Spleen (tissue), 11 donors: ENCODE measurements around the gene MLST8. TPM values are rescaled to one million over a fixed set of nuclear protein-coding genes. Genes with fewer than 3 reads are reported as not detected.

Source experiments
- DNase-seq: peaks from one replicate; pipeline ENCODE4 v3.0.0-alpha.2; 2020
- H3K27ac ChIP-seq, 8 donors: fragments of 200-600 bp; sonication (generic) in 7 of 8; 1 replicate in 4 of 8; 2 replicates in 4 of 8; pipeline versions ENCODE4 v1.5.0 to v1.8.0; 2016 to 2021; ENCODE audit warnings: inconsistent platforms in 4 of 8, mild to moderate bottlenecking in 4 of 8, moderate library complexity in 1 of 8
- H3K27me3 ChIP-seq, 7 donors: fragments of 200-600 bp; sonication (generic) in 6 of 7; replicated peaks in 1 of 7; 1 replicate in 4 of 7; 2 replicates in 3 of 7; pipeline versions ENCODE4 v1.5.0 to v1.8.0; 2016 to 2021; ENCODE audit warnings: inconsistent platforms in 3 of 7, mild to moderate bottlenecking in 1 of 7
- H3K36me3 ChIP-seq, 6 donors: fragments of 200-600 bp; sonication (generic) in 5 of 6; 1 replicate in 4 of 6; 2 replicates in 2 of 6; pipeline versions ENCODE4 v1.5.0 to v1.8.0; 2016 to 2021; ENCODE audit warnings: inconsistent platforms in 2 of 6
- H3K4me1 ChIP-seq, 6 donors: fragments of 200-600 bp; sonication (generic) in 5 of 6; 1 replicate in 3 of 6; 2 replicates in 3 of 6; pipeline versions ENCODE4 v1.5.0 to v1.8.0; 2016 to 2021; ENCODE audit warnings: inconsistent platforms in 3 of 6
- H3K4me3 ChIP-seq, 8 donors: fragments of 200-600 bp; sonication (generic) in 7 of 8; 1 replicate in 4 of 8; 2 replicates in 4 of 8; pipeline versions ENCODE4 v1.5.0 to v1.8.0; 2016 to 2021; ENCODE audit warnings: inconsistent platforms in 4 of 8, mild to moderate bottlenecking in 4 of 8, moderate library complexity in 2 of 8
- H3K9me3 ChIP-seq, 8 donors: fragments of 200-600 bp; sonication (generic) in 7 of 8; 1 replicate in 4 of 8; 2 replicates in 4 of 8; pipeline versions ENCODE4 v1.5.0 to v1.8.0; 2016 to 2021; ENCODE audit warnings: inconsistent platforms in 4 of 8
- POLR2A ChIP-seq, 3 donors: fragments of 450-650 bp; IDR thresholded peaks; one replicate each; pipeline ENCODE4 v1.5.1; 2017; ENCODE audit warnings: antibody characterized with exemption in 3 of 3, mild to moderate bottlenecking in 1 of 3
- POLR2AphosphoS5 ChIP-seq, 3 donors: sonication (generic); formaldehyde crosslinking; IDR thresholded peaks; one replicate each; pipeline ENCODE4 v1.5.1; 2017; ENCODE audit warnings: antibody characterized with exemption in 3 of 3
- WGBS, 5 donors: extraction: QIAGEN DNeasy Blood & Tissue Kit in 3 of 5; methylation state at CpG; one replicate each; pipeline versions ENCODE4 v1.1.5 to v1.1.7; 2013 to 2018; 5-methylcytosine and 5-hydroxymethylcytosine counted together
- intact Hi-C: fragments of 100-400 bp; cut with DNase I; formaldehyde crosslinking; loops from one replicate; pipeline ENCODE4 v1.15.0; 2023; ENCODE audit warnings: low total_unique reads
- polyA plus RNA-seq, 3 donors: library from polyadenylated mRNA; stranded (reverse); fragments of 200-250 nt; gene quantifications; one replicate each; pipeline ENCODE4 v1.2.1, GENCODE V29; 2013
- total RNA-seq, 7 donors: library from RNA; depleted of rRNA in 3 of 7; stranded (reverse); fragments of >200 nt in 3 of 7; fragmentation: NEBNext Ultra II Directional in 4 of 7; extraction: Animal tissue kit (Norgen Biotek cat#: 25700) in 4 of 7; gene quantifications; one replicate each; pipeline versions ENCODE4 v1.1.0 to v1.2.1, GENCODE V29; 2016 to 2021
- TF ChIP-seq, protein P1 (sequence below), 11 experiments: fragments of 200-600 bp in 7 of 11; fragments of 450-650 bp in 4 of 11; sonication (generic) in 4 of 11; IDR thresholded peaks in 8 of 11; conservative IDR thresholded peaks in 3 of 11; 1 replicate in 7 of 11; 2 replicates in 4 of 11; pipeline versions ENCODE4 v1.4.0 to v1.8.0; 2016 to 2021; ENCODE audit warnings: antibody characterized with exemption in 11 of 11, inconsistent platforms in 4 of 11, mild to moderate bottlenecking in 1 of 11
- donor health status: healthy with polysubstance abuse.
- donor health status: DM: no; HTN: no; CAD: no; lungs with moderate emphysema.
- donor health status: DM: no; HTN: no; CAD: no.
- donor health status: Bipolar disorder and iron deficiency.
- donor health status: healthy.
- donor health status: DM: no; HTN: no; CAD: no.
- donor health status: DM: yes; HTN: yes; CAD: no.

Gene MLST8
- total and polyA plus RNA-seq, 10 donors: 25.0 to 61.7 (median 40.6) TPM

DNA sequence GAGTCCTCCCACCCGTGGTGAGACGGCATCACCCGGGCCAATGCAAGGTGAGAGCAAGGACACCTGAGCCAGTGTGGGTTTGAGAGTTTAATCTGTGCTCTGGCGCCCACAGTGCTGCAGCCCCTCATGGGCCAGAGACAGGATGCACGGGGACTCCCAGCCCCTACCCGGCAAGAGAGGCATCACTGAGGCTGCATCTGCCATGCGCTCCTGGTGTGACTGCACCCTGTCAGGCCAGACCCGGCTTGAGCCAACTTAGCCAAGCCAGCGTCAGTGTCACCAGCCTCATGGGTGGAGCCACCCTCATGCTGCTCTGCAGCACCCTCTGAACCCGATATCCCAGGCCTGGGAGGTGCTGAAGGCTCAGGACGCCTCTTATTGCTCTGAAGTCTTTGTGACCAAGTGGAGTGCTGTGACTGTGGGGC is 6.7 kb downstream of the MLST8 start:
- H3K27me3 ChIP-seq: no peaks in the 10 kb centered on the region
- H3K4me1 ChIP-seq: peaks cover 18 to 69% (median 39%) of the 10 kb centered on the region in 6 donors
- H3K9me3 ChIP-seq: no peaks in the 10 kb centered on the region
- H3K4me3 ChIP-seq: peak overlapping the region in 1 of 8 donors; percentile 98
- 74 to 92% (median 86%) methylated on average over 5 to 11 of the region's 11 CpGs for WGBS, 5 donors
- no peak for TF ChIP-seq POLR2A (IDR thresholded peaks at IDR 0.05)
- TF ChIP-seq POLR2AphosphoS5 (IDR thresholded peaks at IDR 0.05): peak in 2 of 3 donors; percentile 30 to 58
- TF ChIP-seq, protein P1, sequence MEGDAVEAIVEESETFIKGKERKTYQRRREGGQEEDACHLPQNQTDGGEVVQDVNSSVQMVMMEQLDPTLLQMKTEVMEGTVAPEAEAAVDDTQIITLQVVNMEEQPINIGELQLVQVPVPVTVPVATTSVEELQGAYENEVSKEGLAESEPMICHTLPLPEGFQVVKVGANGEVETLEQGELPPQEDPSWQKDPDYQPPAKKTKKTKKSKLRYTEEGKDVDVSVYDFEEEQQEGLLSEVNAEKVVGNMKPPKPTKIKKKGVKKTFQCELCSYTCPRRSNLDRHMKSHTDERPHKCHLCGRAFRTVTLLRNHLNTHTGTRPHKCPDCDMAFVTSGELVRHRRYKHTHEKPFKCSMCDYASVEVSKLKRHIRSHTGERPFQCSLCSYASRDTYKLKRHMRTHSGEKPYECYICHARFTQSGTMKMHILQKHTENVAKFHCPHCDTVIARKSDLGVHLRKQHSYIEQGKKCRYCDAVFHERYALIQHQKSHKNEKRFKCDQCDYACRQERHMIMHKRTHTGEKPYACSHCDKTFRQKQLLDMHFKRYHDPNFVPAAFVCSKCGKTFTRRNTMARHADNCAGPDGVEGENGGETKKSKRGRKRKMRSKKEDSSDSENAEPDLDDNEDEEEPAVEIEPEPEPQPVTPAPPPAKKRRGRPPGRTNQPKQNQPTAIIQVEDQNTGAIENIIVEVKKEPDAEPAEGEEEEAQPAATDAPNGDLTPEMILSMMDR (IDR thresholded peaks at IDR 0.05 in 8 of 11, conservative IDR thresholded peaks at IDR 0.05 in 3 of 11): no peak
- H3K27ac ChIP-seq: peak overlapping the region in 3 of 8 donors; percentile 44 to 96 (median 67)
- H3K36me3 ChIP-seq: peaks cover 0 to 48% (median 31%) of the 10 kb centered on the region in 6 donors
- intact Hi-C loops: no loop called here
- DNase-seq: no peak

DNA sequence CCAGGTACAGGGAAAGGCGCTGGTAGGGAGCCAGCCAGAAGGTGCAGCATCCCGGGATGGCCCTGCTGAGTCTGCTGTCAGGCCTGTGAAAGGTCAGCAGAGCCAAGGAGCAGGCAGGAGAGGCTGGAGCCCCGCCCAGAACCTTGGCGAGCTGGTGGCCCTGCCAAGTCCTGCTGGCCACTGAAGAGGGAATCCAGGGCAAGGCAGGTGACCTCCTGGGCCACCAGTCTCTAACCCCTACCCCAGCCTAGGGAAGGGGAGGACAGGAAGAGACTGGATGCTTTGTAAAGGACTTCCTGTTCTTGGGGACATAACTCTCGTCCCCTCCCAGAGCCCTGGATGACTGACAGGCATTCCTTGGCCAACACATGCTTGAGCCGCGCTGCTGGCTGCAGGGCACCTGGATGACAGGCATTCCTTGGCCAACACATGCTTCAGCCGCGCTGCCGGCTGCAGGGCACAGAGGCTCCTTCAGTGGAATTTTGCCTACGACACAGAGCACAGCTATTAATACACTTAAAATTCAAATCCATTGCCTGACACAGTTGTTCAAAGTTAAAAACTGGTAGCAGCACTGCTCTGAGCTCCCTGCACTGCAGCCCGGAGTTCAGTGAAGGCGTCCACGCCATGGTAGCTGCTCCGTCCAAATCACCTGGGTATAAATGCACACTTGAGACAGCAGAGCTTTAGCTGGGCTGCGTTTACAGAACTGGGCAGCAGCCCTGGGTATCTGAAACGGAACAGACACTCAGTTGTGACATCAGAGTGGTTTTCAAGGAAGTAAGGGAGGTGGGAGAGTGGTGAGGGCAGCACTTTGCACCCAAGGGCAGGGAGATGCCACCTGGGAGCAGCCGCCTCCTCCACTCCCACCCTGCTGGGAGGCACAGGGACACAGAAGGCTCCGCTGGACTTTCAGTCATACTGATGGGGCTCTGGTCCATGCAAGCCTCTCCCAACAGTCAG is 7.4 kb downstream of the MLST8 start:
- TF ChIP-seq, protein P1 (IDR thresholded peaks at IDR 0.05 in 8 of 11, conservative IDR thresholded peaks at IDR 0.05 in 3 of 11): no peak
- no peak for TF ChIP-seq POLR2A (IDR thresholded peaks at IDR 0.05)
- TF ChIP-seq POLR2AphosphoS5 (IDR thresholded peaks at IDR 0.05): peak in 1 of 3 donors; percentile 66
- intact Hi-C loops: no loop called here
- H3K27me3 ChIP-seq: no peaks in the 10 kb centered on the region
- H3K36me3 ChIP-seq: peaks cover 0 to 41% (median 24%) of the 10 kb centered on the region in 6 donors
- H3K4me1 ChIP-seq: peaks cover 18 to 62% (median 33%) of the 10 kb centered on the region in 6 donors
- no peak for DNase-seq
- peak overlapping the region in 4 of 8 donors; percentile 84 to 98 (median 94) for H3K4me3 ChIP-seq
- no peaks in the 10 kb centered on the region for H3K9me3 ChIP-seq
- 66 to 77% (median 67%) methylated on average over 17 to 19 of the region's 19 CpGs for WGBS, 5 donors
- peak overlapping the region in 4 of 8 donors; percentile 0 to 96 (median 56) for H3K27ac ChIP-seq

DNA sequence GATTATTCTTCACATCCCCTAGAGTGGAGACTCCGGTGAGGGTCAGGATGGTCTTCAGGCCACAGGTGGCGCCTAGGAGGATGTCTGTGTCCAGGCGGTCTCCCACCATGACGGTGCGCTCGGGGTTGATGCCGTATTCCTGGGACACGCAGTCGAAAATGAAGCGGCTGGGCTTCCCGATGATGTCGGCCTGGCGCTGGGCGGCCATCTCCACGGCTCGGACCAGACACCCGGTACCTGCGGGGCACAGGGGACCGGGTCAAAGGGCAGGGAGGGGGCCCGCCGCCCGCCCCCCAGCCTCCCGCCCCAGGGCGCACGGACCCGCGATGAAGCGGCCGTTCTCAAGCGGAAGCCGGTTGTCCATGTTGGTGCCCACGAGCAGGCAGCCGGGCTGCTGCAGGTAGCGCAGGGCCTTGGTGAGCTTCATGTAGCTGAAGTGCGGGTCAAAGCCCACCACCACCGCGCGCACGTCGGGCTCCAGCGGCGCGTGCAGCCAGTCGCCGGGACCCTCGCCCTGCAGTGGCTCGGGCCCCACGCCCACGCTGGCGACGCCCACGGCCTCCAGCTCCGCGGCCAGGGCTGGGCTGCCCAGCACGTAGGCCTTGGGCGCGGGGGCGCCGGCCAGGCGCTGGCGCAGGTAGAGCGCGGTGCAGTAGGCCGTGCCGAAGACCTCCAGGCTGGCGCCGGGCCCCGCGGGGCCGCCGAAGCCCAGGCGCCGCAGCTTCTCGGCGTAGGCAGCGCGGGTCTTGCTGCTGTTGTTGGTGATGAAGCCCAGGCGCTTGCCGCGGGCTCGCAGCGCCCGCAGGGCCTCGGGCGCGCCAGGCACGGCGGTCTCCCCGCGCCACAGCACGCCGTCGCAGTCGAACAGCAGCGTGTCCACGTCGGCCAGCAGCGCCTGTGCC is 8.8 kb downstream of the MLST8 start:
- peak; percentile 84 for DNase-seq
- WGBS, 5 donors: 1 to 3% (median 1%) methylated on average over 13 to 98 of the region's 98 CpGs

DNA sequence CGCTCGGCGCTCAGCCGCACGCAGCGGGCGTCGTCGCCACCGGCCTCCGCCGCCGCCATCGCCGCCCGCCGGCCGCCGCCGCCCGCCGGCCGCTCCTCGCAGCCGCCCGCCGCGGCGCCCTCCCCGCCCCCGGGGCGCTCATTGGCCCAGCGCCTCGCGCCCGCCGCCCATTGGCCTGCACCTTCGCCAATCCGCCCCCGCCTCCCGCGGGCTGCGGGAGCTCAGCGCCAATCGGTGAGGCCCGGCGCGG is 9.4 kb downstream of the MLST8 start, which contains the start of gene PGP:
TSS of gene PGP (minus strand) at position 122 of the 250 bp plus-strand sequence. CDS start at position 59, 63 bp downstream.
- no peak for DNase-seq
- intact Hi-C loops: no loop called here
- Histone ChIP-seq H3K9me3 (no peaks in the 10 kb centered on the region), H3K4me3 (peak within 1 kb of the TSS; percentile 71 to 98 (median 89)), H3K27ac (peak within 1 kb of the TSS; percentile 70 to 98 (median 91)), H3K4me1 (peaks cover 18 to 53% (median 31%) of the 10 kb centered on the region in 6 donors), H3K27me3 (no peaks in the 10 kb centered on the region), H3K36me3 (peaks cover 0 to 21% (median 4%) of the 10 kb centered on the region in 6 donors)
- WGBS, 5 donors: 0 to 1% (median 0%) methylated on average over 1 to 48 of the region's 48 CpGs
- TF ChIP-seq POLR2AphosphoS5 (IDR thresholded peaks at IDR 0.05) (no peak), POLR2A (IDR thresholded peaks at IDR 0.05) (no peak)
- TF ChIP-seq, protein P1 (IDR thresholded peaks at IDR 0.05 in 8 of 11, conservative IDR thresholded peaks at IDR 0.05 in 3 of 11): no peak

More for the DNA sequence above, 8.8 kb downstream of the MLST8 start:
- peaks cover 0 to 27% (median 10%) of the 10 kb centered on the region in 6 donors for H3K36me3 ChIP-seq
- peaks cover 18 to 56% (median 31%) of the 10 kb centered on the region in 6 donors for H3K4me1 ChIP-seq
- H3K9me3 ChIP-seq: no peaks in the 10 kb centered on the region
- H3K27ac ChIP-seq: peak overlapping the region; percentile 54 to 98 (median 86)
- intact Hi-C loops: no loop called here
- TF ChIP-seq POLR2AphosphoS5 (IDR thresholded peaks at IDR 0.05): peak in 1 of 3 donors; percentile 26
- TF ChIP-seq POLR2A (IDR thresholded peaks at IDR 0.05): no peak
- no peaks in the 10 kb centered on the region for H3K27me3 ChIP-seq
- H3K4me3 ChIP-seq: peak overlapping the region; percentile 71 to 98 (median 89)
